GM23338 (cell line): ENCODE data around the gene UGT1A7. TPM values are rescaled to one million over a fixed set of nuclear protein-coding genes. Genes with fewer than 3 reads are reported as not detected.

Experiments used
- ATAC-seq: fragments of 200-7000 bp; cut with Tn5 transposase; 3 replicates; pipeline ENCODE4 v1.9.1; 2020
- DNase-seq: peaks from one replicate; pipeline ENCODE4 v3.0.0-alpha.2; 2015; ENCODE audit warnings: low spot score
- H2AFZ ChIP-seq: fragments of 200-600 bp; sonication (generic); 2 replicates; pipeline ENCODE4 v1.8.0; 2016; ENCODE audit warnings: antibody characterized with exemption, mild to moderate bottlenecking, moderate library complexity
- H3F3A ChIP-seq: fragments of 200-600 bp; sonication (generic); replicated peaks from 2 replicates; pipeline ENCODE4 v1.8.0; 2017; ENCODE audit warnings: antibody characterized with exemption, mixed run types, low read depth
- H3K27ac ChIP-seq: fragments of 200-600 bp; sonication (generic); 2 replicates; pipeline ENCODE4 v1.6.1; 2016; ENCODE audit warnings: low read depth
- H3K27me3 ChIP-seq: fragments of 200-600 bp; sonication (generic); 2 replicates; pipeline ENCODE4 v1.8.0; 2016; ENCODE audit warnings: mild to moderate bottlenecking, mixed run types, moderate library complexity; ENCODE audit not compliant: insufficient read depth
- H3K36me3 ChIP-seq: fragments of 200-600 bp; sonication (generic); 2 replicates; pipeline ENCODE4 v1.8.0; 2016; ENCODE audit warnings: mild to moderate bottlenecking; ENCODE audit not compliant: insufficient read depth
- H3K4me1 ChIP-seq: fragments of 200-600 bp; sonication (generic); 2 replicates; pipeline ENCODE4 v1.8.0; 2016; ENCODE audit warnings: mild to moderate bottlenecking, moderate library complexity; ENCODE audit not compliant: insufficient read depth
- H3K4me2 ChIP-seq: fragments of 200-600 bp; sonication (generic); 2 replicates; pipeline ENCODE4 v1.7.1; 2017; ENCODE audit warnings: mixed run types
- H3K4me3 ChIP-seq: fragments of 200-600 bp; sonication (generic); 2 replicates; pipeline ENCODE4 v1.6.1; 2016; ENCODE audit warnings: mixed run types
- H3K79me2 ChIP-seq: fragments of 200-600 bp; sonication (generic); replicated peaks from 2 replicates; pipeline ENCODE4 v1.8.0; 2017; ENCODE audit warnings: mild to moderate bottlenecking; ENCODE audit not compliant: insufficient read depth
- H3K9me2 ChIP-seq: fragments of 200-600 bp; sonication (generic); 2 replicates; pipeline ENCODE4 v1.8.0; 2017; ENCODE audit not compliant: insufficient read depth
- H4K20me1 ChIP-seq: fragments of 200-600 bp; sonication (generic); replicated peaks from 2 replicates; pipeline ENCODE4 v1.8.0; 2017; ENCODE audit warnings: mild to moderate bottlenecking; ENCODE audit not compliant: insufficient read depth
- H3K27ac Mint-ChIP-seq: 2 replicates; pipeline ENCODE4 v1.8.0; 2020; ENCODE audit warnings: inconsistent platforms, mild to moderate bottlenecking, moderate library complexity, mixed read lengths
- H3K27me3 Mint-ChIP-seq: 3 replicates; pipeline ENCODE4 v1.8.0; 2022; ENCODE audit warnings: low read depth, mild to moderate bottlenecking, moderate library complexity, mixed read lengths, inconsistent platforms; ENCODE audit not compliant: insufficient read depth, poor library complexity
- H3K36me3 Mint-ChIP-seq: 3 replicates; pipeline ENCODE4 v1.8.0; 2021; ENCODE audit warnings: low read depth, mild to moderate bottlenecking, inconsistent platforms, moderate library complexity, mixed read lengths
- H3K4me1 Mint-ChIP-seq: 3 replicates; pipeline ENCODE4 v1.8.0; 2020; ENCODE audit warnings: mild to moderate bottlenecking, inconsistent platforms, mixed read lengths
- H3K4me3 Mint-ChIP-seq: 3 replicates; pipeline ENCODE4 v1.8.0; 2021; ENCODE audit warnings: moderate library complexity, mild to moderate bottlenecking, inconsistent platforms, mixed read lengths
- H3K9me3 Mint-ChIP-seq: 3 replicates; pipeline ENCODE4 v1.8.0; 2020; ENCODE audit warnings: moderate library complexity, mild to moderate bottlenecking, inconsistent platforms, mixed read lengths
- CREB1 ChIP-seq: fragments of 250-450 bp; sonication (Bioruptor Pico); IDR thresholded peaks from 2 replicates; pipeline ENCODE4 v1.5.0; 2020; ENCODE audit warnings: low read depth, mild to moderate bottlenecking, moderate library complexity
- EZH2 ChIP-seq: fragments of 200-600 bp; sonication (generic); IDR thresholded peaks from one replicate; pipeline ENCODE4 v1.8.0; 2017; ENCODE audit warnings: antibody characterized with exemption, mild to moderate bottlenecking, low read depth; ENCODE audit not compliant: unreplicated experiment
- POLR2AphosphoS5 ChIP-seq: IDR thresholded peaks from 2 replicates; pipeline ENCODE4 v1.6.1; 2016; ENCODE audit warnings: antibody characterized with exemption, low read depth
- polyA plus RNA-seq: library from polyadenylated mRNA; unstranded; fragments of >200 nt; fragmentation: Nextera tagmentation; extraction: Ambion mirVana; gene quantifications from 2 replicates; pipeline ENCODE4 v1.2.1, GENCODE V29; 2016
- total RNA-seq: library from RNA; depleted of rRNA; stranded (reverse); fragments of >200 nt; shearing (Covaris generic); gene quantifications from 2 replicates; pipeline ENCODE4 v1.2.3, GENCODE V29; 2014
- TF ChIP-seq, protein P1 (sequence below): IDR thresholded peaks from 2 replicates; pipeline ENCODE4 v1.6.1; 2016; ENCODE audit warnings: antibody characterized with exemption
- TF ChIP-seq, protein P2 (sequence below): fragments of 250-450 bp; sonication (Bioruptor Pico); IDR thresholded peaks from 2 replicates; pipeline ENCODE4 v1.5.0; 2020; ENCODE audit warnings: mild to moderate bottlenecking, moderate library complexity
- TF ChIP-seq, protein P3 (sequence below), 2 experiments: fragments of 200-600 bp in 1 of 2; sonication (generic) in 1 of 2; conservative IDR thresholded peaks; 2 replicates each; pipeline versions ENCODE4 v1.5.1 to v1.6.1; 2016 to 2017; ENCODE audit warnings: antibody characterized with exemption in 2 of 2, low read depth in 2 of 2, mild to moderate bottlenecking in 2 of 2, moderate library complexity in 1 of 2

Gene UGT1A7
- total and polyA plus RNA-seq, 2 experiments from 2014 or later = not detected

DNA sequence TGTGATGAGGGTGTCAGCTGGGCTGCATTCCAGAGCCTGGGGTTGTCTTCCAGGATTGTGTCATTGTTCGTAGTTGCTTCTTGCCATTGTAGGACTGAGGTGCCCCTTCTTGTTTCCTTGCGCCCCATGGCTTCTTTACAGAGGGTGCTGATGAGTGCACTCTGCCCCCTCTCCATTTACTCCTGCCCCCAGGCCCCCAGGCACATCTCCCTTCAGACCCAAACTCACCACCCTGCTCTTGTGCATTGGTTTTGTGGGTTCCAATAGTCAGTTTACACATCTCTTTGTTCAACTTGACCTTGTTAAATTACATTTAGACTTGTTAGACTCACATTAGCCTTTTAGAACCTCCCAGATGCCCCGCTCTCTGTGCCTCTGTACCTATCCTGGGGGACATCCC, 139.5 kb downstream of the UGT1A7 start (continued):
- TF ChIP-seq, protein P1, sequence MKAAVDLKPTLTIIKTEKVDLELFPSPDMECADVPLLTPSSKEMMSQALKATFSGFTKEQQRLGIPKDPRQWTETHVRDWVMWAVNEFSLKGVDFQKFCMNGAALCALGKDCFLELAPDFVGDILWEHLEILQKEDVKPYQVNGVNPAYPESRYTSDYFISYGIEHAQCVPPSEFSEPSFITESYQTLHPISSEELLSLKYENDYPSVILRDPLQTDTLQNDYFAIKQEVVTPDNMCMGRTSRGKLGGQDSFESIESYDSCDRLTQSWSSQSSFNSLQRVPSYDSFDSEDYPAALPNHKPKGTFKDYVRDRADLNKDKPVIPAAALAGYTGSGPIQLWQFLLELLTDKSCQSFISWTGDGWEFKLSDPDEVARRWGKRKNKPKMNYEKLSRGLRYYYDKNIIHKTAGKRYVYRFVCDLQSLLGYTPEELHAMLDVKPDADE = no peak

DNA sequence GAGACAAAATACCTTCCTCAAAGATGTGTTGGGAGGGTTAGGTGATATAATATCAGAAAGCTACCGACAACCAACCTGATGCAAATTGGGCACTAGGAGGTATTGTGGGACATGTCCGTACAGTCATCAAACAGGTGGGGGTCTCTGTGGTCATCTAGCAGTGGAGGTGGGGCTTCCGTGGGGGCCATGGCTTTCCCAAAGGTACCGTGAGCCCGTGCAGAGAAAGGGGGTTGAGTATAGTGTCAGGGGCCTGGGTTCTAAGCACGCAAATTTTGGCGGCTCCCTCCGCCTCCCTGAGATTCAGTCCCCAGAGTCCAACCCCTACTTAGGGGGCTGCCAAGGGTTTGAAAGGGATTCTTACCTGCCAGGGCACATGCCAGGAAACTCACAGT, 140.0 kb downstream of the UGT1A7 start:
- H4K20me1 ChIP-seq = no peaks in the 10 kb centered on the region
- DNase-seq = no peak
- H2AFZ ChIP-seq = no peak overlapping the region
- peaks cover 15% of the 10 kb centered on the region for H3K27me3 Mint-ChIP-seq
- no peaks in the 10 kb centered on the region for H3K36me3 Mint-ChIP-seq
- no peaks in the 10 kb centered on the region for H3K36me3 ChIP-seq
- H3K79me2 ChIP-seq = no peaks in the 10 kb centered on the region
- H3K9me3 Mint-ChIP-seq = peaks cover 3% of the 10 kb centered on the region; the same call in 1 of the 3 replicates
- no peak overlapping the region for H3K4me3 ChIP-seq
- H3K27ac ChIP-seq = no peak overlapping the region
- no peaks in the 10 kb centered on the region for H3K27me3 ChIP-seq
- H3K9me2 ChIP-seq = no peaks in the 10 kb centered on the region
- no peak overlapping the region for H3K4me3 Mint-ChIP-seq
- no peak overlapping the region for H3K27ac Mint-ChIP-seq
- no peaks in the 10 kb centered on the region for H3K4me1 ChIP-seq
- TF ChIP-seq POLR2AphosphoS5 = no peak
- TF ChIP-seq, protein P2, sequence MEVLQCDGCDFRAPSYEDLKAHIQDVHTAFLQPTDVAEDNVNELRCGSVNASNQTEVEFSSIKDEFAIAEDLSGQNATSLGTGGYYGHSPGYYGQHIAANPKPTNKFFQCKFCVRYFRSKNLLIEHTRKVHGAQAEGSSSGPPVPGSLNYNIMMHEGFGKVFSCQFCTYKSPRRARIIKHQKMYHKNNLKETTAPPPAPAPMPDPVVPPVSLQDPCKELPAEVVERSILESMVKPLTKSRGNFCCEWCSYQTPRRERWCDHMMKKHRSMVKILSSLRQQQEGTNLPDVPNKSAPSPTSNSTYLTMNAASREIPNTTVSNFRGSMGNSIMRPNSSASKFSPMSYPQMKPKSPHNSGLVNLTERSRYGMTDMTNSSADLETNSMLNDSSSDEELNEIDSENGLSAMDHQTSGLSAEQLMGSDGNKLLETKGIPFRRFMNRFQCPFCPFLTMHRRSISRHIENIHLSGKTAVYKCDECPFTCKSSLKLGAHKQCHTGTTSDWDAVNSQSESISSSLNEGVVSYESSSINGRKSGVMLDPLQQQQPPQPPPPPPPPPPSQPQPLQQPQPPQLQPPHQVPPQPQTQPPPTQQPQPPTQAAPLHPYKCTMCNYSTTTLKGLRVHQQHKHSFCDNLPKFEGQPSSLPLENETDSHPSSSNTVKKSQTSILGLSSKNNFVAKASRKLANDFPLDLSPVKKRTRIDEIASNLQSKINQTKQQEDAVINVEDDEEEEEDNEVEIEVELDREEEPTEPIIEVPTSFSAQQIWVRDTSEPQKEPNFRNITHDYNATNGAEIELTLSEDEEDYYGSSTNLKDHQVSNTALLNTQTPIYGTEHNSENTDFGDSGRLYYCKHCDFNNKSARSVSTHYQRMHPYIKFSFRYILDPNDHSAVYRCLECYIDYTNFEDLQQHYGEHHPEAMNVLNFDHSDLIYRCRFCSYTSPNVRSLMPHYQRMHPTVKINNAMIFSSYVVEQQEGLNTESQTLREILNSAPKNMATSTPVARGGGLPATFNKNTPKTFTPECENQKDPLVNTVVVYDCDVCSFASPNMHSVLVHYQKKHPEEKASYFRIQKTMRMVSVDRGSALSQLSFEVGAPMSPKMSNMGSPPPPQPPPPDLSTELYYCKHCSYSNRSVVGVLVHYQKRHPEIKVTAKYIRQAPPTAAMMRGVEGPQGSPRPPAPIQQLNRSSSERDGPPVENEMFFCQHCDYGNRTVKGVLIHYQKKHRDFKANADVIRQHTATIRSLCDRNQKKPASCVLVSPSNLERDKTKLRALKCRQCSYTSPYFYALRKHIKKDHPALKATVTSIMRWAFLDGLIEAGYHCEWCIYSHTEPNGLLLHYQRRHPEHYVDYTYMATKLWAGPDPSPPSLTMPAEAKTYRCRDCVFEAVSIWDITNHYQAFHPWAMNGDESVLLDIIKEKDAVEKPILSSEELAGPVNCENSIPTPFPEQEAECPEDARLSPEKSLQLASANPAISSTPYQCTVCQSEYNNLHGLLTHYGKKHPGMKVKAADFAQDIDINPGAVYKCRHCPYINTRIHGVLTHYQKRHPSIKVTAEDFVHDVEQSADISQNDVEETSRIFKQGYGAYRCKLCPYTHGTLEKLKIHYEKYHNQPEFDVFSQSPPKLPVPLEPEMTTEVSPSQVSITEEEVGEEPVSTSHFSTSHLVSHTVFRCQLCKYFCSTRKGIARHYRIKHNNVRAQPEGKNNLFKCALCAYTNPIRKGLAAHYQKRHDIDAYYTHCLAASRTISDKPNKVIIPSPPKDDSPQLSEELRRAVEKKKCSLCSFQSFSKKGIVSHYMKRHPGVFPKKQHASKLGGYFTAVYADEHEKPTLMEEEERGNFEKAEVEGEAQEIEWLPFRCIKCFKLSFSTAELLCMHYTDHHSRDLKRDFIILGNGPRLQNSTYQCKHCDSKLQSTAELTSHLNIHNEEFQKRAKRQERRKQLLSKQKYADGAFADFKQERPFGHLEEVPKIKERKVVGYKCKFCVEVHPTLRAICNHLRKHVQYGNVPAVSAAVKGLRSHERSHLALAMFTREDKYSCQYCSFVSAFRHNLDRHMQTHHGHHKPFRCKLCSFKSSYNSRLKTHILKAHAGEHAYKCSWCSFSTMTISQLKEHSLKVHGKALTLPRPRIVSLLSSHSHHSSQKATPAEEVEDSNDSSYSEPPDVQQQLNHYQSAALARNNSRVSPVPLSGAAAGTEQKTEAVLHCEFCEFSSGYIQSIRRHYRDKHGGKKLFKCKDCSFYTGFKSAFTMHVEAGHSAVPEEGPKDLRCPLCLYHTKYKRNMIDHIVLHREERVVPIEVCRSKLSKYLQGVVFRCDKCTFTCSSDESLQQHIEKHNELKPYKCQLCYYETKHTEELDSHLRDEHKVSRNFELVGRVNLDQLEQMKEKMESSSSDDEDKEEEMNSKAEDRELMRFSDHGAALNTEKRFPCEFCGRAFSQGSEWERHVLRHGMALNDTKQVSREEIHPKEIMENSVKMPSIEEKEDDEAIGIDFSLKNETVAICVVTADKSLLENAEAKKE (CRISPR knock-in tag) = no peak
- TF ChIP-seq EZH2 = no peak
- no peak for TF ChIP-seq CREB1 (CRISPR knock-in tag)
- TF ChIP-seq, protein P3, sequence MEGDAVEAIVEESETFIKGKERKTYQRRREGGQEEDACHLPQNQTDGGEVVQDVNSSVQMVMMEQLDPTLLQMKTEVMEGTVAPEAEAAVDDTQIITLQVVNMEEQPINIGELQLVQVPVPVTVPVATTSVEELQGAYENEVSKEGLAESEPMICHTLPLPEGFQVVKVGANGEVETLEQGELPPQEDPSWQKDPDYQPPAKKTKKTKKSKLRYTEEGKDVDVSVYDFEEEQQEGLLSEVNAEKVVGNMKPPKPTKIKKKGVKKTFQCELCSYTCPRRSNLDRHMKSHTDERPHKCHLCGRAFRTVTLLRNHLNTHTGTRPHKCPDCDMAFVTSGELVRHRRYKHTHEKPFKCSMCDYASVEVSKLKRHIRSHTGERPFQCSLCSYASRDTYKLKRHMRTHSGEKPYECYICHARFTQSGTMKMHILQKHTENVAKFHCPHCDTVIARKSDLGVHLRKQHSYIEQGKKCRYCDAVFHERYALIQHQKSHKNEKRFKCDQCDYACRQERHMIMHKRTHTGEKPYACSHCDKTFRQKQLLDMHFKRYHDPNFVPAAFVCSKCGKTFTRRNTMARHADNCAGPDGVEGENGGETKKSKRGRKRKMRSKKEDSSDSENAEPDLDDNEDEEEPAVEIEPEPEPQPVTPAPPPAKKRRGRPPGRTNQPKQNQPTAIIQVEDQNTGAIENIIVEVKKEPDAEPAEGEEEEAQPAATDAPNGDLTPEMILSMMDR (conservative IDR thresholded peaks at IDR 0.05; ENCODE audit: low read depth in 2 of 2) = no peak
- H3K4me1 Mint-ChIP-seq = peaks cover 3% of the 10 kb centered on the region; the same call in 2 of the 3 replicates
- H3K4me2 ChIP-seq = no peak overlapping the region
- no peaks in the 10 kb centered on the region for H3F3A ChIP-seq
- no peak for ATAC-seq
